Adrenal gland (tissue), 12 donors: ENCODE measurements around the gene CCDC180. TPM values are rescaled to one million over a fixed set of nuclear protein-coding genes. Genes with fewer than 3 reads are reported as not detected.

Experiments used
- DNase-seq, 7 donors: peaks; one replicate each; pipeline ENCODE4 v3.0.0-alpha.2; 2019 to 2020
- H3K27ac ChIP-seq, 5 donors: fragments of 200-600 bp; sonication (generic) in 4 of 5; 1 replicate in 3 of 5; 2 replicates in 2 of 5; pipeline versions ENCODE4 v1.5.1 to v1.8.0; 2016 to 2020; ENCODE audit warnings: mild to moderate bottlenecking in 1 of 5
- H3K27me3 ChIP-seq: fragments of 200-600 bp; 2 replicates; pipeline ENCODE4 v1.8.0; 2021
- H3K36me3 ChIP-seq, 2 donors: fragments of 200-600 bp; replicated peaks in 1 of 2; 1 replicate in 1 of 2; 2 replicates in 1 of 2; pipeline versions ENCODE4 v1.5.1 to v1.8.0; 2018 to 2022
- H3K4me1 ChIP-seq, 2 donors: fragments of 200-600 bp; replicated peaks in 1 of 2; 1 replicate in 1 of 2; 2 replicates in 1 of 2; pipeline versions ENCODE4 v1.5.1 to v1.8.0; 2018 to 2021
- H3K4me3 ChIP-seq, 4 donors: fragments of 200-600 bp; sonication (generic) in 3 of 4; one replicate each; pipeline ENCODE4 v1.5.1; 2016 to 2018
- H3K9me3 ChIP-seq, 3 donors: fragments of 200-600 bp; sonication (generic) in 1 of 3; replicated peaks in 1 of 3; 1 replicate in 2 of 3; 2 replicates in 1 of 3; pipeline versions ENCODE4 v1.5.1 to v1.8.0; 2016 to 2021
- CTCF ChIP-seq, 6 experiments: fragments of 450-650 bp in 4 of 6; fragments of 200-600 bp in 2 of 6; sonication (generic) in 1 of 6; IDR thresholded peaks; 1 replicate in 5 of 6; 2 replicates in 1 of 6; pipeline versions ENCODE4 v1.5.1 to v1.8.0; 2016 to 2021; ENCODE audit warnings: antibody characterized with exemption in 6 of 6, mild to moderate bottlenecking in 2 of 6, moderate library complexity in 1 of 6
- POLR2A ChIP-seq, 2 donors: fragments of 450-650 bp; IDR thresholded peaks; one replicate each; pipeline ENCODE4 v1.6.1; 2017; ENCODE audit warnings: antibody characterized with exemption in 2 of 2, mild to moderate bottlenecking in 2 of 2, moderate library complexity in 1 of 2
- WGBS, 4 donors: extraction: QIAGEN DNeasy Blood & Tissue Kit in 2 of 4; methylation state at CpG; one replicate each; pipeline versions ENCODE4 v1.1.5 to v1.1.7; 2013 to 2017; 5-methylcytosine and 5-hydroxymethylcytosine counted together
- intact Hi-C, 2 donors: fragments of 100-400 bp; cut with DNase I; formaldehyde crosslinking; loops; one replicate each; pipeline versions ENCODE4 v1.14.1 to v1.15.0; 2022 to 2023
- polyA plus RNA-seq, 3 donors: library from polyadenylated mRNA; stranded (reverse); fragments of 200-250 nt in 2 of 3; fragments of 350-450 nt in 1 of 3; fragmentation: Illumina TruSeq in 1 of 3; extraction: RNeasy Lipid Tissue Mini Kit (QIAGEN cat#74804) in 1 of 3; gene quantifications; one replicate each; pipeline ENCODE4 v1.2.3, GENCODE V29; 2013 to 2014
- total RNA-seq, 9 donors: library from RNA; depleted of rRNA in 4 of 9; stranded (reverse); fragments of >200 nt in 4 of 9; fragments of 120-200 nt in 1 of 9; fragmentation: NEBNext Ultra II Directional in 1 of 9; extraction: Animal tissue kit (Norgen Biotek cat#: 25700) in 1 of 9; gene quantifications; one replicate each; pipeline versions ENCODE4 v1.1.0 to v1.2.4, GENCODE V29; 2013 to 2023
- donor health status: healthy with polysubstance abuse.
- donor health status: Bipolar disorder and iron deficiency.
- donor health status: DM: yes; HTN: yes; CAD: no.
- donor health status: DM: no; HTN: no; CAD: no.
- donor health status: DM: no; HTN: no; CAD: no.
- donor health status: DM: yes; HTN: yes; CAD: no.

Gene CCDC180
- total and polyA plus RNA-seq, 12 donors = 1.2 to 18.4 (median 5.8) TPM

GRCh38 chr9:97313746-97314145 lies 6.3 kb downstream of the CCDC180 start:
- Histone ChIP-seq H3K4me1 (no peaks in the 10 kb centered on the region), H3K4me3 (no peak overlapping the region), H3K9me3 (no peaks in the 10 kb centered on the region), H3K27me3 (no peaks in the 10 kb centered on the region), H3K27ac (no peak overlapping the region), H3K36me3 (no peaks in the 10 kb centered on the region)
- intact Hi-C loops = no loop called here
- DNase-seq = no peak
- 89 to 92% (median 90%) methylated on average over 5 of the region's 5 CpGs for WGBS, 4 donors
- no peak for TF ChIP-seq POLR2A (IDR thresholded peaks at IDR 0.05)
- no peak for TF ChIP-seq CTCF (IDR thresholded peaks at IDR 0.05)

GRCh38 chr9:97314503-97314902 lies 7.0 kb downstream of the CCDC180 start:
- Histone ChIP-seq H3K27ac (no peak overlapping the region), H3K4me1 (no peaks in the 10 kb centered on the region), H3K9me3 (no peaks in the 10 kb centered on the region), H3K4me3 (no peak overlapping the region), H3K27me3 (no peaks in the 10 kb centered on the region), H3K36me3 (no peaks in the 10 kb centered on the region)
- intact Hi-C loops = no loop called here
- no peak for TF ChIP-seq POLR2A (IDR thresholded peaks at IDR 0.05)
- no peak for TF ChIP-seq CTCF (IDR thresholded peaks at IDR 0.05)
- WGBS, 4 donors = 91 to 98% (median 96%) methylated on average over 12 of the region's 12 CpGs
- no peak for DNase-seq

DNA sequence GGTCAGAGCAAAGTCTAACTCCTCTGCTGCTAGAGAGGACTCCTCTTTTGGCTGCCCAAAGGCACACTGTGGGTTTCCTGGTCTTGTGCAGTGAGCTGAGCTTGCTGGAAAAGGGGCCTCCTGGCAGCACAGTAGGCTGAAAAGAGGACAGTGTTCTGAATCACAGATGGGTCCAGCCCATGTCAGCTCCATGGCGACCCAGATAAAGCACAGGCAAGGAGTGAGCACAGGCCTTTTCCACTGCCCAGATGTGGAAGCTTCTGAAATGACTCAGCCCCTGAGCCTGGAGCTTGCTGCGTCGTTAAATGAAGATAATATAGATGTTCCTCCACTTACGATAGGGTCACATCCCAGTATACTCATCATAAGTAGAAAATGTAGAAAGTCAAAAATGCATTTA lies 8.1 kb downstream of the CCDC180 start:
- peak in 2 of 7 donors; percentile 35 to 61 for DNase-seq
- Histone ChIP-seq H3K27me3 (no peaks in the 10 kb centered on the region), H3K36me3 (no peaks in the 10 kb centered on the region), H3K4me3 (no peak overlapping the region), H3K27ac (no peak overlapping the region), H3K4me1 (no peaks in the 10 kb centered on the region), H3K9me3 (no peaks in the 10 kb centered on the region)
- TF ChIP-seq POLR2A (IDR thresholded peaks at IDR 0.05) = no peak
- TF ChIP-seq CTCF (IDR thresholded peaks at IDR 0.05) = no peak
- intact Hi-C loops = no loop called here
- WGBS, 4 donors = 74 to 88% (median 79%) methylated on average over 4 of the region's 4 CpGs

DNA sequence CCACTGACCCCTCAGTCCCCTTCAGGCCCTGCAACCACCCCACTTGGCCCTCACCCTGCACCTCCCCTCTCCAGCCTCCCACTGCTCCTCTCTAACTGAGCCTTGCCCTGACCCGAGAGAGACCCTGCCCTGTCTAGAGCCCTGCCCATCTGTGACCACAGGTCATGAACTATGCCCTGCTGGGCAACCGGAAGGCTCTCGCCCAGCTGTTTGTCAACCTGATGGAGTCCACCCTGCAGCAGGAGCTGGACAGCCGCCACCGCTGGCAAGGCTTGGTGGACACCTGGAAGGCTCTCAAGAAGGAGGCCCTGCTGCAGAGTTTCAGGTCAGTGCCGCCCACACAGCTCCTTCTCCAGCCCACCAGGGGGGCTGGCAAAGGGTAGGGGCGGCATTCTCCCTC lies 9.4 kb downstream of the CCDC180 start:
- no peak overlapping the region for H3K27ac ChIP-seq
- TF ChIP-seq POLR2A (IDR thresholded peaks at IDR 0.05) (no peak), CTCF (IDR thresholded peaks at IDR 0.05) (no peak)
- H3K27me3 ChIP-seq = no peaks in the 10 kb centered on the region
- 93 to 99% (median 94%) methylated on average over 2 to 7 of the region's 7 CpGs for WGBS, 4 donors
- DNase-seq = no peak
- no peaks in the 10 kb centered on the region for H3K36me3 ChIP-seq
- no peak overlapping the region for H3K4me3 ChIP-seq
- no peaks in the 10 kb centered on the region for H3K9me3 ChIP-seq
- intact Hi-C loops = no loop called here
- H3K4me1 ChIP-seq = no peaks in the 10 kb centered on the region
